Measurements from ENCODE around the gene NR1I3. TPM values are rescaled to one million over a fixed set of nuclear protein-coding genes. Genes with fewer than 3 reads are reported as not detected.

The NR1I3 gene
- total RNA-seq, 4 donors from 2014 or later = 2.1 TPM; not detected in 3

- no peak overlapping the region for H3K4me3 ChIP-seq (ENCODE audit: low read depth, poor library complexity, severe bottlenecking)
- TF ChIP-seq CTCF (IDR thresholded peaks at IDR 0.05) = no peak
- TF ChIP-seq POLR2A (IDR thresholded peaks at IDR 0.05) = no peak
- intact Hi-C loops (cut with DNase I; ENCODE audit: low total_unique reads) = no loop called here
- 30 to 37% methylated on average over 5 of the region's 5 CpGs for WGBS, 2 donors
- peak in 1 of 2 donors; percentile 83 for DNase-seq (ENCODE audit: low spot score in 2 of 2)
These were observed 38.4 kb downstream of the NR1I3 start for GRCh38 chr1:161199506-161200139.

- peak; percentile 62 to 92 for DNase-seq (ENCODE audit: low spot score in 2 of 2)
- no peak for TF ChIP-seq POLR2A (IDR thresholded peaks at IDR 0.05)
- no peak for TF ChIP-seq CTCF (IDR thresholded peaks at IDR 0.05)
- intact Hi-C loops (cut with DNase I; ENCODE audit: low total_unique reads) = no loop called here
- 16 to 17% methylated on average over 11 of the region's 11 CpGs for WGBS, 2 donors
- peak within 1 kb of the TSS; percentile 24 for H3K4me3 ChIP-seq (ENCODE audit: low read depth, poor library complexity, severe bottlenecking)
These were observed 39.0 kb downstream of the NR1I3 start, which contains the start of gene ADAMTS4 for GRCh38 chr1:161198897-161199431. Gene ADAMTS4 (minus strand): TSS chr1:161199054. CDS start chr1:161198627, 427 bp downstream.

DNA sequence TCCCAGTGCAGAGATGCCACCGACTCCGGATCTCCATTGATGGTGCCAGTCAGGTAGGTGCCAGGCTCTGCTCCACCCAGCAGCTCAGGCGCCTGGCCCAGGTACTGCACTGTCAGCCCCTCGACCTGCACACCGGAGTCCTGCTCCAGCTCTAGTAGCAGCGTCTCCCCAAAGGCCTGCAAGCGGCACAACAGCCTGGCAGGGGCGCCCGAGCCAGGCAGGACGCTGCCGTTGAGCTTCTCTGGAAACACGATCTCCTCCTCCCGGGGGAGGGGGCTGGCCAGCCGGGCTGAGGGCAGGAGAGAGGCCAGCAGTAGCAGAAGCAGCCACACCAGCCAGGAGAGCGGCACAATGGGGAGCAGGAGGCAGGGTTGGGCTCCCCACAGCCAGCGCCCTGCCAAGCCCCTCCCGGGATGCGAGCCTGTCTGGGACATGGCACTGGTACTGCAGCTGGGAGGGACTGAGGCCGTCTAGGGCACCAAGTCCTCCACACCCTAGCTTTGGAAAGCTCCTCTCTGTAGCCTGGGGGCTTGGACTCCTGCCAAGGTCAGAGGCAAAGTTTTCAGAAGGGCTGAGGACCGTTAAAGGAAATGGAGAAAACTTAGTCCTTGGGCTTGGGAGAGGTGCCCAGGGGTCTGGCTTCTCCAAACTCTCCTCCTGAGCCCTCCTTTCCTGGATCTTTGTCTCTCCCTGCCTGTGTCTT is 39.7 kb downstream of the NR1I3 start:
- TF ChIP-seq POLR2A (IDR thresholded peaks at IDR 0.05) (no peak), CTCF (IDR thresholded peaks at IDR 0.05) (no peak)
- peak overlapping the region; percentile 24 for H3K4me3 ChIP-seq (ENCODE audit: low read depth, poor library complexity, severe bottlenecking)
- intact Hi-C loops (cut with DNase I; ENCODE audit: low total_unique reads) = no loop called here
- 8 to 11% methylated on average over 14 to 18 of the region's 20 CpGs for WGBS, 2 donors
- DNase-seq (ENCODE audit: low spot score in 2 of 2) = peak; percentile 64 to 93

DNA sequence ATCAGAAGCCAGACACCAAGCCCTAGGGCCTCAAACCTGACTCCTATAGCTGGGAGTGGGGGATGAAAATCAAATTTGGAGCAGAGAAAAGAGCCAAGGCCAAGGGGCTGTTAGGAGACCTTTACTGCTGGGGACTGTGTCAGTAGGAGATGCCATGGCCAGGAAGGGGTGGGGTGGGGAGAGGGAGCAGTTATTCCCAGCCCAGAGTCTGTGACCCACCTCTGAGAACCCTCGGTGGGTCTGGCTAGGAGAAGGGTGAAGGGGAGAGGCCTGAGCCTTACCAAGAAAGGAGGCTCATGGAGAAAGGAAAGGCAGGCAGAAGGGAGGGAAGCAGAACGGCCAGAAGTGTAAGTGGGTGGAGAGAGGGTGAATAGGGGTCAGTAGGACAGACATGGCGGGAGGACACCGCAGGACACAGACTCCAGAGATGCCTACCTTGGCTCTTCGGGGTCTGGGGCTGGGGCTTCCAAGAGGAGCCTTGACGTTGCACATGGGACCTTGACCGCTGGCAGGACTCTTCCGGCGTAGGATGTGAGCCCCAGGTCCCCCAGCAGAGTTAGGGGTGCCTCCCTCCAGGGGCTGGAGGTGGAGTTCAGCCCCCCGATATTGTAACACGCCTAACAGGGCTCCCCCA is 40.3 kb downstream of the NR1I3 start:
- H3K4me3 ChIP-seq (ENCODE audit: low read depth, poor library complexity, severe bottlenecking) = peak overlapping the region; percentile 2
- TF ChIP-seq POLR2A (IDR thresholded peaks at IDR 0.05) = no peak
- TF ChIP-seq CTCF (IDR thresholded peaks at IDR 0.05) = no peak
- peak in 1 of 2 donors; percentile 76 for DNase-seq (ENCODE audit: low spot score in 2 of 2)
- intact Hi-C loops (cut with DNase I; ENCODE audit: low total_unique reads) = no loop called here
- 18 to 44% methylated on average over 9 to 11 of the region's 11 CpGs for WGBS, 2 donors

DNA sequence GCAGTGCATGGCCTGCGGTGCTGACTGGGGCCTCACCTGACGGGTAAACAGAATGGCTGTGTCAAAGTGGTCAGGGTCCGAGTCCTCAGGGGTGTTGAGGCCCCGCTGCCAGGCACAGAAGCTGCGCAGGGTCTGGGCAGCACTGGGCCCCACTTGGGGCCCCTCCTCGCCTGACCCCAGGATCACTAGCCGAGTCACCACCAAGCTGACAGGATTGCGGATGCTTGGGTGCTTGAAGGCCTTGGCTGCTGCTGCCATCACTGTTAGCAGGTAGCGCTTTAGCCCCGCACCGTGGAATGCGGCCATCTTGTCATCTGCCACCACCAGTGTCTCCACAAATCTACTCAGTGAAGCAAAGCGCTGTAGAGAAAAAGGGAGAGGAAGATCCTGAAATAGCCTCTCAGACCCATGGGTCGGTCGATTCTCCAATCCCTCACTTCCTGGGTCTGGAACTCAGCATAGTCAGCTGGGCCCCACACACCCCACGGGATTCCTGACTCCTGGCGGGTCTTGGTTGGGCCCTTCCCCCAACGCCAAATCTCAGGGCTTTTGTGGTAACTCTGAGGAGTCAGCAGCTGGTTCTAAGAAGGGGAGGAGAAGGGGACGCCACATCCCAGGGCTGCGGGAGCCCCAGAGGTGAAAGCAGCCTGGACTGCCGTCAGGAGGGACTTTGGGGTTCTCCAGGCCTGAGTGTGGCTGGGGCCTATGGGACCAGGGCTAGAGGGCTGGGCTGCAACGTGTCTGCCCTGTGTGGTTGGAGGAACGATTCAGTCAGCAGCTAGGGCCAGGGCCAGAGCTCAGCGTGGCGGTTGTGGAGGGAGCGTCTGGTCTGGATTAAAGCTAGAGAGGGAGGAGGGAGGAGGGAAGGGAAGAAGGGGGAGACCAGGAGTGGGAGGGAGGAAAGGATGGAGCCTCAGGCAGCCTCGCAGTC is 41.2 kb downstream of the NR1I3 start:
- intact Hi-C loops (cut with DNase I; ENCODE audit: low total_unique reads) = no loop called here
- TF ChIP-seq POLR2A (IDR thresholded peaks at IDR 0.05) (no peak), CTCF (IDR thresholded peaks at IDR 0.05) (no peak)
- H3K4me3 ChIP-seq (ENCODE audit: low read depth, poor library complexity, severe bottlenecking) = peak overlapping the region; percentile 2
- WGBS, 2 donors = 61 to 63% methylated on average over 24 to 27 of the region's 27 CpGs
- peak in 1 of 2 donors; percentile 90 for DNase-seq (ENCODE audit: low spot score in 2 of 2)

Measured in lower leg skin (tissue), 4 donors.